ENCODE results near the gene DUT.

DUT gene

GRCh38 chr15:48323294-48323693, 7.9 kb upstream of the DUT start:
- TF ChIP-seq TAF1 (IDR thresholded peaks at IDR 0.05; ENCODE audit: borderline replicate concordance, insufficient read depth, low read length) (no peak), SIN3A (IDR thresholded peaks at IDR 0.05; ENCODE audit: borderline replicate concordance, insufficient read depth, low read length) (no peak), FOXP2 (optimal IDR thresholded peaks at IDR 0.05; ENCODE audit: borderline replicate concordance, extremely low read depth, extremely low read length, insufficient read depth) (no peak), POLR2AphosphoS5 (IDR thresholded peaks at IDR 0.05; ENCODE audit: low read depth, low read length) (no peak), REST (IDR thresholded peaks at IDR 0.05; ENCODE audit: insufficient read depth in 1 of 2, low read depth in 2 of 2, low read length in 2 of 2) (no peak)

GRCh38 chr15:48324949-48325348, 6.3 kb upstream of the DUT start:
- TF ChIP-seq TAF1 (IDR thresholded peaks at IDR 0.05; ENCODE audit: borderline replicate concordance, insufficient read depth, low read length) (no peak), FOXP2 (optimal IDR thresholded peaks at IDR 0.05; ENCODE audit: borderline replicate concordance, extremely low read depth, extremely low read length, insufficient read depth) (no peak), REST (IDR thresholded peaks at IDR 0.05; ENCODE audit: insufficient read depth in 1 of 2, low read depth in 2 of 2, low read length in 2 of 2) (no peak), POLR2AphosphoS5 (IDR thresholded peaks at IDR 0.05; ENCODE audit: low read depth, low read length) (no peak), SIN3A (IDR thresholded peaks at IDR 0.05; ENCODE audit: borderline replicate concordance, insufficient read depth, low read length) (no peak)

GRCh38 chr15:48325400-48325799, 5.8 kb upstream of the DUT start:
- TF ChIP-seq FOXP2 (optimal IDR thresholded peaks at IDR 0.05; ENCODE audit: borderline replicate concordance, extremely low read depth, extremely low read length, insufficient read depth) (no peak), REST (IDR thresholded peaks at IDR 0.05; ENCODE audit: insufficient read depth in 1 of 2, low read depth in 2 of 2, low read length in 2 of 2) (no peak), SIN3A (IDR thresholded peaks at IDR 0.05; ENCODE audit: borderline replicate concordance, insufficient read depth, low read length) (no peak), POLR2AphosphoS5 (IDR thresholded peaks at IDR 0.05; ENCODE audit: low read depth, low read length) (no peak), TAF1 (IDR thresholded peaks at IDR 0.05; ENCODE audit: borderline replicate concordance, insufficient read depth, low read length) (no peak)

- TF ChIP-seq TAF1 (IDR thresholded peaks at IDR 0.05; ENCODE audit: borderline replicate concordance, insufficient read depth, low read length) = 0 out of 2 replicates have a peak, but pooled peaks have one; percentile 30
- TF ChIP-seq FOXP2 (optimal IDR thresholded peaks at IDR 0.05; ENCODE audit: borderline replicate concordance, extremely low read depth, extremely low read length, insufficient read depth) = no peak
Observed at GRCh38 chr15:48330105-48330785, 984 bp upstream of the DUT start.

- no peak; the same call in 1 of the 2 replicates for TF ChIP-seq POLR2AphosphoS5 (IDR thresholded peaks at IDR 0.05; ENCODE audit: low read depth, low read length)
- peak; percentile 80; the same call in 1 of the 2 replicates for TF ChIP-seq SIN3A (IDR thresholded peaks at IDR 0.05; ENCODE audit: borderline replicate concordance, insufficient read depth, low read length)
- TF ChIP-seq TAF1 (IDR thresholded peaks at IDR 0.05; ENCODE audit: borderline replicate concordance, insufficient read depth, low read length) = no peak
- TF ChIP-seq FOXP2 (optimal IDR thresholded peaks at IDR 0.05; ENCODE audit: borderline replicate concordance, extremely low read depth, extremely low read length, insufficient read depth) = peak; percentile 36
- TF ChIP-seq REST (IDR thresholded peaks at IDR 0.05; ENCODE audit: insufficient read depth in 1 of 2, low read depth in 2 of 2, low read length in 2 of 2) = no peak
Observed at GRCh38 chr15:48331796-48332641, 790 bp downstream of the DUT start.
